ENCODE measurements around the gene SVIP.

DNA sequence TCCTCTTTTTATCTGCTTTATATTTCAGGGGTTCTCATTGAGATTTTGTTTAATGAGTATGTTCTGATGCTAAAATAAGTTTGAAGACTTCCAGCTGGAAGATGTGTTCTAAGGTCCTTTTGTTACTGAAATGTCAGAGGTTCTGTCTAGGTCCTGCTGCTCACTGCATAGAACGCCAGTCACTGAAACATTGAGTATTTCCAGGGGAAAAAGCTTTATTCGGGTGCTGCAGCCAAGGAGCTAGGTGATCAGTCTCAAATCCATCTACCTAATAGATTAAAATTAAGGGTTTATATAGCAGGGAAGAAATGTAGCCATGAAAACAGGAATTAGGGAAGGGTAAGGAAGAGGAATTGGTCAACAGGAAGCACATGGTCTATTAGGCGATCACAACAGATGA lies 19.7 kb downstream of the SVIP start:
- TF ChIP-seq, protein P1, sequence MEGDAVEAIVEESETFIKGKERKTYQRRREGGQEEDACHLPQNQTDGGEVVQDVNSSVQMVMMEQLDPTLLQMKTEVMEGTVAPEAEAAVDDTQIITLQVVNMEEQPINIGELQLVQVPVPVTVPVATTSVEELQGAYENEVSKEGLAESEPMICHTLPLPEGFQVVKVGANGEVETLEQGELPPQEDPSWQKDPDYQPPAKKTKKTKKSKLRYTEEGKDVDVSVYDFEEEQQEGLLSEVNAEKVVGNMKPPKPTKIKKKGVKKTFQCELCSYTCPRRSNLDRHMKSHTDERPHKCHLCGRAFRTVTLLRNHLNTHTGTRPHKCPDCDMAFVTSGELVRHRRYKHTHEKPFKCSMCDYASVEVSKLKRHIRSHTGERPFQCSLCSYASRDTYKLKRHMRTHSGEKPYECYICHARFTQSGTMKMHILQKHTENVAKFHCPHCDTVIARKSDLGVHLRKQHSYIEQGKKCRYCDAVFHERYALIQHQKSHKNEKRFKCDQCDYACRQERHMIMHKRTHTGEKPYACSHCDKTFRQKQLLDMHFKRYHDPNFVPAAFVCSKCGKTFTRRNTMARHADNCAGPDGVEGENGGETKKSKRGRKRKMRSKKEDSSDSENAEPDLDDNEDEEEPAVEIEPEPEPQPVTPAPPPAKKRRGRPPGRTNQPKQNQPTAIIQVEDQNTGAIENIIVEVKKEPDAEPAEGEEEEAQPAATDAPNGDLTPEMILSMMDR (IDR thresholded peaks at IDR 0.05): no peak
- TF ChIP-seq POLR2AphosphoS5 (IDR thresholded peaks at IDR 0.05; ENCODE audit: insufficient read depth in 1 of 2, low read depth in 1 of 2): no peak
